ENCODE results near the gene PYURF. TPM values are rescaled to one million over a fixed set of nuclear protein-coding genes. Genes with fewer than 3 reads are reported as not detected.

Gene PYURF
- total and polyA plus RNA-seq, 2 of the 4 experiments (the other 2 are of a cell fraction) = 40.2 to 43.4 TPM

- H2BK5ac ChIP-seq (ENCODE audit: low read depth, low read length, poor library complexity, severe bottlenecking) = no peak overlapping the region
- DNase-seq = no peak
- no peak for ATAC-seq (ENCODE audit: low read depth)
- H3K9me3 ChIP-seq (ENCODE audit: control insufficient read depth, insufficient read depth, low read length) = no peaks in the 10 kb centered on the region
- dilution Hi-C loops (cut with HindIII; ENCODE audit: low sequenced_read_pairs, unreplicated experiment) = no loop called here
- intact Hi-C loops (cut with micrococcal nuclease) = no loop called here
- H3K9me1 ChIP-seq (ENCODE audit: insufficient read depth, low read length) = no peaks in the 10 kb centered on the region
- ChIA-PET CTCF (interaction anchor here (0.6 kb wide), 1 partner anchor 32 kb away, joined by 3 read pairs; no protein-coding TSS in a partner anchor), POLR2A (ENCODE audit: unreplicated experiment) (no interaction called here)
- no peak overlapping the region for H3K4me2 ChIP-seq (ENCODE audit: low read depth, low read length)
- H2AFZ ChIP-seq (replicated peaks; ENCODE audit: low read length, poor library complexity) = no peak overlapping the region
- H3K36me3 ChIP-seq (ENCODE audit: control insufficient read depth, insufficient read depth, low read length) = no peaks in the 10 kb centered on the region
- H3K9ac ChIP-seq (ENCODE audit: low read depth, low read length) = no peak overlapping the region
- H3K4me3 ChIP-seq (ENCODE audit: insufficient read depth, low read depth, low read length) = no peak overlapping the region
- no peaks in the 10 kb centered on the region for H3K79me1 ChIP-seq (ENCODE audit: low read depth in 1 of 2, low read length in 2 of 2)
- H2AK5ac ChIP-seq (ENCODE audit: low read depth, low read length) = no peak overlapping the region
- no CpG with 5 or more reads among the region's 1 CpG for WGBS, 2 experiments (ENCODE audit: extremely low coverage in 2 of 2, insufficient read length in 1 of 2)
- H3K4me1 ChIP-seq (ENCODE audit: control insufficient read depth, insufficient read depth, low read length) = no peaks in the 10 kb centered on the region
- no peak overlapping the region for H3K14ac ChIP-seq (replicated peaks; ENCODE audit: low read depth, low read length)
- H4K91ac ChIP-seq (ENCODE audit: insufficient read depth, low read depth, low read length) = no peak overlapping the region
- no peak overlapping the region for H3K4ac ChIP-seq (ENCODE audit: low read depth, low read length)
- peaks cover 4% of the 10 kb centered on the region for H3K27me3 ChIP-seq (ENCODE audit: control insufficient read depth, insufficient read depth, low read length)
- H2BK120ac ChIP-seq (ENCODE audit: low read depth, low read length) = no peak overlapping the region
- H4K8ac ChIP-seq (ENCODE audit: low read depth in 2 of 2, low read length in 2 of 2) = no peak overlapping the region
- no peaks in the 10 kb centered on the region for H4K20me1 ChIP-seq (ENCODE audit: insufficient read depth, low read length)
- TF ChIP-seq NFE2L2 (IDR thresholded peaks at IDR 0.05; ENCODE audit: low read depth, low read length) = no peak
- no peak for TF ChIP-seq RCOR1 (IDR thresholded peaks at IDR 0.05; ENCODE audit: insufficient replicate concordance, low read length)
- no peak for TF ChIP-seq POLR2A (IDR thresholded peaks at IDR 0.05; ENCODE audit: low read depth, low read length)
- no peak for TF ChIP-seq RFX5 (IDR thresholded peaks at IDR 0.05; ENCODE audit: low read depth, low read length)
- TF ChIP-seq MXI1 (IDR thresholded peaks at IDR 0.05; ENCODE audit: borderline replicate concordance, low read depth, low read length) = no peak
- no peak for TF ChIP-seq CEBPB (IDR thresholded peaks at IDR 0.05; ENCODE audit: low read depth, low read length)
- no peak for TF ChIP-seq FOS (IDR thresholded peaks at IDR 0.05; ENCODE audit: low read depth, low read length)
- TF ChIP-seq SMC3 (IDR thresholded peaks at IDR 0.05; ENCODE audit: low read depth, low read length) = no peak
- TF ChIP-seq CTCF (conservative IDR thresholded peaks at IDR 0.05; ENCODE audit: low read depth, low read length) = no peak
- TF ChIP-seq MAFK (IDR thresholded peaks at IDR 0.05; ENCODE audit: low read depth, low read length) = no peak
- no peak overlapping the region for H3K18ac ChIP-seq (ENCODE audit: low read depth, low read length)
- no peak overlapping the region for H3K23ac ChIP-seq (ENCODE audit: low read depth, low read length)
- in situ Hi-C loops (cut with MboI; ENCODE audit: low sequenced_read_pairs) = no loop called here
- no peak overlapping the region for H2BK20ac ChIP-seq (ENCODE audit: low read depth, low read length)
- no peak overlapping the region for H2AK9ac ChIP-seq (replicated peaks; ENCODE audit: low read depth, low read length, poor library complexity)
- H2BK15ac ChIP-seq (ENCODE audit: low read depth, low read length) = no peak overlapping the region
- no peak overlapping the region for H3K56ac ChIP-seq (ENCODE audit: extremely low read depth, insufficient read depth, low read length)
- BruUV-seq (replicated peaks) = no TSS peak
- no peak overlapping the region for H4K5ac ChIP-seq (ENCODE audit: low read depth, low read length)
- H3K27ac ChIP-seq (ENCODE audit: insufficient read depth, low read length) = no peak overlapping the region
These were observed 42.0 kb downstream of the PYURF start for GRCh38 chr4:88481537-88481936.
